K562 (cell line): ENCODE measurements around the gene SPATA25. TPM values are rescaled to one million over a fixed set of nuclear protein-coding genes. Genes with fewer than 3 reads are reported as not detected.

Experiments used
- CHD4 ChIP-seq: fragments of 200-600 bp; sonication (generic); IDR thresholded peaks from 3 replicates; pipeline ENCODE4 v1.6.1; 2012; ENCODE audit warnings: low read depth, mild to moderate bottlenecking, mixed read lengths, low read length, inconsistent platforms; ENCODE audit not compliant: insufficient read depth, insufficient replicate concordance, poor library complexity, severe bottlenecking
- DIDO1 ChIP-seq: fragments of 450-650 bp; IDR thresholded peaks from 2 replicates; pipeline ENCODE4 v1.6.1; 2016; ENCODE audit warnings: low read depth, missing biosample characterization, missing genetic modification characterization
- MCM2 ChIP-seq: fragments of 450-650 bp; IDR thresholded peaks from 2 replicates; pipeline ENCODE4 v1.6.1; 2017; ENCODE audit warnings: low read depth, mild to moderate bottlenecking
- MTA3 ChIP-seq: fragments of 450-650 bp; formaldehyde crosslinking; IDR thresholded peaks from 2 replicates; pipeline ENCODE4 v1.6.1; 2017; ENCODE audit warnings: mild to moderate bottlenecking, borderline replicate concordance
- NR2F6 ChIP-seq: fragments of 450-650 bp; formaldehyde crosslinking; IDR thresholded peaks from 2 replicates; pipeline ENCODE4 v1.4.0; 2020; ENCODE audit warnings: mild to moderate bottlenecking
- PHF20 ChIP-seq: fragments of 450-650 bp; IDR thresholded peaks from 2 replicates; pipeline ENCODE4 v1.6.1; 2018; ENCODE audit not compliant: partially characterized antibody
- PML ChIP-seq: IDR thresholded peaks from 2 replicates; pipeline ENCODE4 v1.6.1; 2012; ENCODE audit warnings: low read length, inconsistent platforms
- RBM15 ChIP-seq: fragments of 200-400 bp; formaldehyde crosslinking; IDR thresholded peaks from 2 replicates; pipeline ENCODE4 v1.6.1; 2018; ENCODE audit warnings: mild to moderate bottlenecking, low read length, moderate library complexity; ENCODE audit not compliant: insufficient read depth
- TAF9B ChIP-seq: fragments of 450-650 bp; IDR thresholded peaks from 2 replicates; pipeline ENCODE4 v1.6.1; 2018; ENCODE audit warnings: mild to moderate bottlenecking; ENCODE audit not compliant: partially characterized antibody
- TEAD1 ChIP-seq, 2 experiments: fragments of 450-650 bp in 1 of 2; sonication (generic) in 1 of 2; formaldehyde crosslinking; IDR thresholded peaks; 2 replicates each; pipeline versions ENCODE4 v1.4.0 to v1.8.0; 2020 to 2022; ENCODE audit warnings: mild to moderate bottlenecking in 2 of 2, missing genetic modification reagents in 1 of 2
- U2AF1 ChIP-seq: fragments of 200-400 bp; formaldehyde crosslinking; optimal IDR thresholded peaks from 2 replicates; pipeline ENCODE3; 2017; ENCODE audit warnings: mild to moderate bottlenecking, low read depth, low read length, moderate library complexity
- YY1 ChIP-seq, 3 experiments: IDR thresholded peaks; 2 replicates each; pipeline ENCODE4 v1.6.1; 2011; ENCODE audit warnings: low read length in 2 of 3, mild to moderate bottlenecking in 2 of 3, moderate library complexity in 2 of 3, borderline replicate concordance in 1 of 3, control low read depth in 1 of 3, low read depth in 1 of 3; ENCODE audit not compliant: insufficient read depth in 3 of 3, insufficient replicate concordance in 2 of 3, control insufficient read depth in 1 of 3, insufficient read length in 1 of 3; ENCODE audit errors: extremely low read depth in 1 of 3
- polyA plus RNA-seq, 8 experiments: library from polyadenylated mRNA; depleted of rRNA in 4 of 8; stranded (reverse) in 5 of 8; unstranded in 3 of 8; fragments of >200 nt; fragmentation: Nextera tagmentation in 2 of 8; fragmentation: Illumina TruSeq in 1 of 8; extraction: Ambion mirVana in 2 of 8; extraction: Trizol in 1 of 8; gene quantifications; 2 replicates each; pipeline versions ENCODE4 v1.2.1 to v1.2.3, GENCODE V29; 2011 to 2014; ENCODE audit warnings: inconsistent platforms in 1 of 8, missing spikeins in 1 of 8
- total RNA-seq, 7 experiments: library from RNA; depleted of rRNA in 6 of 7; stranded (reverse); fragments of >200 nt in 6 of 7; fragmentation: Illumina TruSeq in 2 of 7; extraction: Trizol in 2 of 7; gene quantifications; 2 replicates each; pipeline versions ENCODE4 v1.2.1 to v1.2.3, GENCODE V29; 2011 to 2021; ENCODE audit warnings: low replicate concordance in 1 of 7
- TF ChIP-seq, protein P1 (sequence below): fragments of 250-450 bp; sonication (Bioruptor Pico); IDR thresholded peaks from 2 replicates; pipeline ENCODE4 v1.5.0; 2021; ENCODE audit warnings: mild to moderate bottlenecking, moderate library complexity
- TF ChIP-seq, protein P2 (sequence below): fragments of 450-650 bp; IDR thresholded peaks from 2 replicates; pipeline ENCODE4 v1.6.1; 2017; ENCODE audit warnings: antibody characterized with exemption, mild to moderate bottlenecking
- TF ChIP-seq, protein P3 (sequence below): fragments of 450-650 bp; formaldehyde crosslinking; conservative IDR thresholded peaks from 2 replicates; pipeline ENCODE4 v1.4.0; 2022; ENCODE audit warnings: mild to moderate bottlenecking, missing genetic modification characterization
- TF ChIP-seq, protein P4 (sequence below): sonication (generic); formaldehyde crosslinking; IDR thresholded peaks from 2 replicates; pipeline ENCODE4 v1.9.0; 2022; ENCODE audit warnings: mild to moderate bottlenecking, missing genetic modification reagents

SPATA25 gene
- total and polyA plus RNA-seq, 9 of the 15 experiments (the other 6 are each of a cell fraction or from before 2014, with no cell fraction given) = 0.21 to 0.95 (median 0.53) TPM; not detected in 3

GRCh38 chr20:45857114-45857881 is 30.1 kb downstream of the SPATA25 start, which contains the start of the genes ACOT8 and ZSWIM3 (continued):
- TF ChIP-seq, protein P1, sequence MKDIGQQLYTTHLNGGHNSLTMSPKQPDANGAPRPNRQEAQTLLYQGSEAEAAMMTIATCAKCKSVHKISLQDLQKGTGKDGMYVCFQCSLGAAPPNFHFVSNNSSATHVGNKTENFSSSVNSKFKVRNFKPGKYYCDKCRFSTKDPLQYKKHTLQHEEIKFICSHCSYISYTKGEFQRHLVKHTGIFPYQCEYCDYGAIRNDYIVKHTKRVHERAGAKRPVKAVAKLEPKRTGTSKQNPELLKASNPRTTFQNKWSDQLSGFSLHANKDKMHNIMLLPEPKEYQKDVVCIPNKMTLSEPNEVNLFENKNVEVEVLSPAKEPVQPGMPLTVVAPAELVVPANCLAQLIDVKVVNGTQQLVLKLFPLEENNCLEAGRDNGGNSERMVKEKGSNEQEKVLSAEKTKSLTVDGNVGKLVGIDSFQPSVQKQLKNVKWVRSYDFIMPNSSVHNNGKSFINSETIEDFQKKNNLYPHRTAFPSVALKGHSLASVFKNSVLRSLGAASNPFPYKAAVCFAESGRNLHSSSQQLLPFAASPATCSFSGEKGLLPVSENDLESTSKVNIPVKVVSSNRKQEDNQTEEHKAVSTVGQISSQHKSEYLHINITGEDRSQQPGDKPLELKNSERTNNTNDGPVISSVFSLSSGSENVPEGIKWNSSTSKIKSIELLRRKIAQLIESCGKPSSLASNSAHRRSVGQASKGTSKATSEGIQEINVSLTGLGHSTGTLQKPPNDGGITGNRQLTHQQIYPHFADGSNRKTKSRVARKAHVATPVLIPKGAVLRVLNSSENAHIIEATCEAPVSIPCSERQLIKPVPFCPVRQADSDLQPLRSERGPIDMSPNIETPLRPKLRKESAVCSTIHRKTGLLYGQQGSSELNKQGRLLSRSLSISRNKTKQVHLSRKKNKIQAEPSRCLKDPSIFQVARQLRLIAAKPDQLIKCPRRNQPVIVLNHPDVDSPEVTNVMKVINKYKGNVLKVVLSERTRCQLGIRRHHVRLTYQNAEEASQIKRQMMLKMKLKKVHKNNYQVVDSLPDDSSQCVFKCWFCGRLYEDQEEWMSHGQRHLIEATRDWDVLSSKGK (CRISPR knock-in tag) = no peak
- 0 out of 4 replicates have a peak, but pooled peaks of 1 of the 2 experiments have one; percentile 4 for TF ChIP-seq TEAD1 (CRISPR knock-in tag; IDR thresholded peaks at IDR 0.05)
- peak; percentile 88; the same call in 1 of the 2 replicates for TF ChIP-seq MTA3
- TF ChIP-seq, protein P2, sequence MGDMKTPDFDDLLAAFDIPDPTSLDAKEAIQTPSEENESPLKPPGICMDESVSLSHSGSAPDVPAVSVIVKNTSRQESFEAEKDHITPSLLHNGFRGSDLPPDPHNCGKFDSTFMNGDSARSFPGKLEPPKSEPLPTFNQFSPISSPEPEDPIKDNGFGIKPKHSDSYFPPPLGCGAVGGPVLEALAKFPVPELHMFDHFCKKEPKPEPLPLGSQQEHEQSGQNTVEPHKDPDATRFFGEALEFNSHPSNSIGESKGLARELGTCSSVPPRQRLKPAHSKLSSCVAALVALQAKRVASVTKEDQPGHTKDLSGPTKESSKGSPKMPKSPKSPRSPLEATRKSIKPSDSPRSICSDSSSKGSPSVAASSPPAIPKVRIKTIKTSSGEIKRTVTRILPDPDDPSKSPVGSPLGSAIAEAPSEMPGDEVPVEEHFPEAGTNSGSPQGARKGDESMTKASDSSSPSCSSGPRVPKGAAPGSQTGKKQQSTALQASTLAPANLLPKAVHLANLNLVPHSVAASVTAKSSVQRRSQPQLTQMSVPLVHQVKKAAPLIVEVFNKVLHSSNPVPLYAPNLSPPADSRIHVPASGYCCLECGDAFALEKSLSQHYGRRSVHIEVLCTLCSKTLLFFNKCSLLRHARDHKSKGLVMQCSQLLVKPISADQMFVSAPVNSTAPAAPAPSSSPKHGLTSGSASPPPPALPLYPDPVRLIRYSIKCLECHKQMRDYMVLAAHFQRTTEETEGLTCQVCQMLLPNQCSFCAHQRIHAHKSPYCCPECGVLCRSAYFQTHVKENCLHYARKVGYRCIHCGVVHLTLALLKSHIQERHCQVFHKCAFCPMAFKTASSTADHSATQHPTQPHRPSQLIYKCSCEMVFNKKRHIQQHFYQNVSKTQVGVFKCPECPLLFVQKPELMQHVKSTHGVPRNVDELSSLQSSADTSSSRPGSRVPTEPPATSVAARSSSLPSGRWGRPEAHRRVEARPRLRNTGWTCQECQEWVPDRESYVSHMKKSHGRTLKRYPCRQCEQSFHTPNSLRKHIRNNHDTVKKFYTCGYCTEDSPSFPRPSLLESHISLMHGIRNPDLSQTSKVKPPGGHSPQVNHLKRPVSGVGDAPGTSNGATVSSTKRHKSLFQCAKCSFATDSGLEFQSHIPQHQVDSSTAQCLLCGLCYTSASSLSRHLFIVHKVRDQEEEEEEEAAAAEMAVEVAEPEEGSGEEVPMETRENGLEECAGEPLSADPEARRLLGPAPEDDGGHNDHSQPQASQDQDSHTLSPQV = peak; percentile 58
- no peak for TF ChIP-seq U2AF1
- peak; percentile 57 for TF ChIP-seq PHF20
- TF ChIP-seq, protein P3, sequence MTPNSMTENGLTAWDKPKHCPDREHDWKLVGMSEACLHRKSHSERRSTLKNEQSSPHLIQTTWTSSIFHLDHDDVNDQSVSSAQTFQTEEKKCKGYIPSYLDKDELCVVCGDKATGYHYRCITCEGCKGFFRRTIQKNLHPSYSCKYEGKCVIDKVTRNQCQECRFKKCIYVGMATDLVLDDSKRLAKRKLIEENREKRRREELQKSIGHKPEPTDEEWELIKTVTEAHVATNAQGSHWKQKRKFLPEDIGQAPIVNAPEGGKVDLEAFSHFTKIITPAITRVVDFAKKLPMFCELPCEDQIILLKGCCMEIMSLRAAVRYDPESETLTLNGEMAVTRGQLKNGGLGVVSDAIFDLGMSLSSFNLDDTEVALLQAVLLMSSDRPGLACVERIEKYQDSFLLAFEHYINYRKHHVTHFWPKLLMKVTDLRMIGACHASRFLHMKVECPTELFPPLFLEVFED (CRISPR knock-in tag) = 0 out of 2 replicates have a peak, but pooled peaks have one; percentile 19
- TF ChIP-seq YY1 (IDR thresholded peaks at IDR 0.05; ENCODE audit: borderline replicate concordance in 1 of 3, control insufficient read depth in 1 of 3, extremely low read depth in 1 of 3, insufficient read depth in 3 of 3, insufficient read length in 1 of 3, insufficient replicate concordance in 2 of 3, low read depth in 1 of 3, low read length in 2 of 3) = peak in 2 of 3 experiments; percentile 22 to 55
- peak; percentile 68; the same call in 1 of the 2 replicates for TF ChIP-seq DIDO1
- TF ChIP-seq, protein P4, sequence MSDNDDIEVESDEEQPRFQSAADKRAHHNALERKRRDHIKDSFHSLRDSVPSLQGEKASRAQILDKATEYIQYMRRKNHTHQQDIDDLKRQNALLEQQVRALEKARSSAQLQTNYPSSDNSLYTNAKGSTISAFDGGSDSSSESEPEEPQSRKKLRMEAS (CRISPR knock-in tag) = peak; percentile 13
- peak; percentile 81 for TF ChIP-seq TAF9B
- no peak for TF ChIP-seq CHD4
- TF ChIP-seq NR2F6 = peak; percentile 94
- TF ChIP-seq RBM15 = no peak
- TF ChIP-seq MCM2 = no peak
- TF ChIP-seq PML = peak; percentile 56; the same call in 1 of the 2 replicates
